ENCODE results near the gene EIF3L.

GRCh38 chr22:37922191-37922590 is 73.0 kb downstream of the EIF3L start:
- TF ChIP-seq, protein P1, sequence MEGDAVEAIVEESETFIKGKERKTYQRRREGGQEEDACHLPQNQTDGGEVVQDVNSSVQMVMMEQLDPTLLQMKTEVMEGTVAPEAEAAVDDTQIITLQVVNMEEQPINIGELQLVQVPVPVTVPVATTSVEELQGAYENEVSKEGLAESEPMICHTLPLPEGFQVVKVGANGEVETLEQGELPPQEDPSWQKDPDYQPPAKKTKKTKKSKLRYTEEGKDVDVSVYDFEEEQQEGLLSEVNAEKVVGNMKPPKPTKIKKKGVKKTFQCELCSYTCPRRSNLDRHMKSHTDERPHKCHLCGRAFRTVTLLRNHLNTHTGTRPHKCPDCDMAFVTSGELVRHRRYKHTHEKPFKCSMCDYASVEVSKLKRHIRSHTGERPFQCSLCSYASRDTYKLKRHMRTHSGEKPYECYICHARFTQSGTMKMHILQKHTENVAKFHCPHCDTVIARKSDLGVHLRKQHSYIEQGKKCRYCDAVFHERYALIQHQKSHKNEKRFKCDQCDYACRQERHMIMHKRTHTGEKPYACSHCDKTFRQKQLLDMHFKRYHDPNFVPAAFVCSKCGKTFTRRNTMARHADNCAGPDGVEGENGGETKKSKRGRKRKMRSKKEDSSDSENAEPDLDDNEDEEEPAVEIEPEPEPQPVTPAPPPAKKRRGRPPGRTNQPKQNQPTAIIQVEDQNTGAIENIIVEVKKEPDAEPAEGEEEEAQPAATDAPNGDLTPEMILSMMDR (IDR thresholded peaks at IDR 0.05; ENCODE audit: low read depth, low read length), result no peak
- no peak for TF ChIP-seq POLR2A (IDR thresholded peaks at IDR 0.05; ENCODE audit: extremely low read depth, insufficient read length)
- no peak for TF ChIP-seq MAX (IDR thresholded peaks at IDR 0.05; ENCODE audit: low read depth, low read length)
- TF ChIP-seq MYC (IDR thresholded peaks at IDR 0.05; ENCODE audit: low read depth, low read length), result no peak

Measured in NB4 (cell line).